Fibroblast of lung (primary cell): ENCODE results near the gene DHRS11.

Experiments
- EZH2 ChIP-seq: IDR thresholded peaks from 2 replicates; pipeline ENCODE4 v1.5.1; 2012; ENCODE audit warnings: low read length, control low read depth, mild to moderate bottlenecking; ENCODE audit errors: missing control alignments
- TF ChIP-seq, protein P1 (sequence below), 2 donors: IDR thresholded peaks in 1 of 2; conservative IDR thresholded peaks in 1 of 2; 1 replicate in 1 of 2; 2 replicates in 1 of 2; pipeline ENCODE4 v1.5.1; 2011 to 2012; ENCODE audit warnings: low read length in 2 of 2, control low read depth in 1 of 2, inconsistent platforms in 1 of 2, low read depth in 1 of 2, mild to moderate bottlenecking in 1 of 2

DNA sequence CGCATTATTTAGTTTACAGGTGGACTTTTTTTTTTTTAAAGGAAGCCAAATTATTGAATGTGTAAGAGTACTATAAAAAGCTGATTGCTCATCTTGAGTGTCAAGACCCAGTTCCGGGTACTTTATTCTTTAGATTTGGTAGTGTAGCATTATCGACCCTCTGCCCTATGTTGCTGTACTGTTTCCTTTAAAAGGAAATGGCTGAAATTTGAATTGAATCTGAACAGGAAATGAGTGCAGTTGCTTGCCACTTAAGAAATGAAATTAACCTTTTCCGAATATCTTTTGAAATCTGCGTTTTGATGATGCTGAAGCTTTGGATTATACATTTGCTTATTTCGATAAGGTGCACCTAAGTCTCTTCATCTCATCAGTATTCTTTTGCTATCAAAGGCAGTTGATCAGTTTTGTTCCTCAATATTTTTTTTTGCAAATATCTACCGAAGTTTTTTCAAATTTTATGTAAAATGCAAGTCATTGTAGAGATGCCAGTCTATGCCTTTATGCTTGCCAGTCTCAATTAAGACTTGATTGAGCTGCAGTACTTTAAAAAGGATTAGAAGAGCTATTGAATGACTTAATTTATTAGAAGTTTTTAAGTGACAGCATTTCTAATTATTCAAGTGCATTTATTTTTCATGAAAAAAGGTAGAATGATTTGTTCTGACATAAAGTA is 45.1 kb upstream of the DHRS11 start:
- TF ChIP-seq, protein P1, sequence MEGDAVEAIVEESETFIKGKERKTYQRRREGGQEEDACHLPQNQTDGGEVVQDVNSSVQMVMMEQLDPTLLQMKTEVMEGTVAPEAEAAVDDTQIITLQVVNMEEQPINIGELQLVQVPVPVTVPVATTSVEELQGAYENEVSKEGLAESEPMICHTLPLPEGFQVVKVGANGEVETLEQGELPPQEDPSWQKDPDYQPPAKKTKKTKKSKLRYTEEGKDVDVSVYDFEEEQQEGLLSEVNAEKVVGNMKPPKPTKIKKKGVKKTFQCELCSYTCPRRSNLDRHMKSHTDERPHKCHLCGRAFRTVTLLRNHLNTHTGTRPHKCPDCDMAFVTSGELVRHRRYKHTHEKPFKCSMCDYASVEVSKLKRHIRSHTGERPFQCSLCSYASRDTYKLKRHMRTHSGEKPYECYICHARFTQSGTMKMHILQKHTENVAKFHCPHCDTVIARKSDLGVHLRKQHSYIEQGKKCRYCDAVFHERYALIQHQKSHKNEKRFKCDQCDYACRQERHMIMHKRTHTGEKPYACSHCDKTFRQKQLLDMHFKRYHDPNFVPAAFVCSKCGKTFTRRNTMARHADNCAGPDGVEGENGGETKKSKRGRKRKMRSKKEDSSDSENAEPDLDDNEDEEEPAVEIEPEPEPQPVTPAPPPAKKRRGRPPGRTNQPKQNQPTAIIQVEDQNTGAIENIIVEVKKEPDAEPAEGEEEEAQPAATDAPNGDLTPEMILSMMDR (conservative IDR thresholded peaks at IDR 0.05 in 1 of 2, IDR thresholded peaks at IDR 0.05 in 1 of 2; ENCODE audit: low read depth in 1 of 2, low read length in 2 of 2), result no peak
- no peak for TF ChIP-seq EZH2
